Coronary artery (tissue), 2 donors: ENCODE results near the gene KRT3.
"Not testable (repeated sequence)": the region's sequence is repeated elsewhere in the genome, so short reads cannot be mapped to it uniquely, and the experiment has no call there.

Experiments used
- DNase-seq: peaks from one replicate; pipeline ENCODE4 v3.0.0-alpha.2; 2017; ENCODE audit warnings: low spot score
- H3K27ac ChIP-seq, 2 donors: fragments of 200-600 bp; sonication (generic); one replicate each; pipeline ENCODE4 v1.5.1; 2016 to 2019
- H3K4me3 ChIP-seq: fragments of 200-600 bp; sonication (generic); 2 replicates; pipeline ENCODE4 v1.5.1; 2016; ENCODE audit warnings: mild to moderate bottlenecking, moderate library complexity
- CTCF ChIP-seq: fragments of 200-600 bp; sonication (generic); IDR thresholded peaks from one replicate; pipeline ENCODE4 v1.5.1; 2019; ENCODE audit warnings: antibody characterized with exemption

Gene KRT3

GRCh38 chr12:52756281-52756960, 39.5 kb downstream of the KRT3 start:
- Histone ChIP-seq H3K27ac (no peak overlapping the region), H3K4me3 (no peak overlapping the region)
- DNase-seq: no peak
- no peak for TF ChIP-seq CTCF

GRCh38 chr12:52755533-52755932, 40.4 kb downstream of the KRT3 start:
- H3K4me3 ChIP-seq: no peak overlapping the region
- DNase-seq: no peak
- no peak for TF ChIP-seq CTCF
- no peak overlapping the region for H3K27ac ChIP-seq

- Histone ChIP-seq H3K27ac (no peak overlapping the region), H3K4me3 (no peak overlapping the region)
- no peak for DNase-seq
- no peak for TF ChIP-seq CTCF
These were observed 41.8 kb downstream of the KRT3 start for GRCh38 chr12:52754135-52754534.

- TF ChIP-seq CTCF: no peak
- H3K4me3 ChIP-seq: no peak overlapping the region
- DNase-seq: no peak
- H3K27ac ChIP-seq: no peak overlapping the region
These were observed 42.6 kb downstream of the KRT3 start for GRCh38 chr12:52753283-52753682.

- H3K4me3 ChIP-seq: no peak overlapping the region
- no peak for TF ChIP-seq CTCF
- DNase-seq: no peak
- H3K27ac ChIP-seq: no peak overlapping the region
These were observed 43.4 kb downstream of the KRT3 start for GRCh38 chr12:52752516-52752915.

GRCh38 chr12:52751795-52752194, 44.1 kb downstream of the KRT3 start:
- Histone ChIP-seq H3K4me3 (no peak overlapping the region), H3K27ac (no peak overlapping the region)
- TF ChIP-seq CTCF: no peak
- no peak for DNase-seq

- H3K27ac ChIP-seq, DNase-seq, H3K4me3 ChIP-seq: not testable (repeated sequence)
These were observed 45.4 kb downstream of the KRT3 start for GRCh38 chr12:52750532-52750931.

- H3K4me3 ChIP-seq: no peak overlapping the region
- DNase-seq: no peak
- no peak for TF ChIP-seq CTCF
- H3K27ac ChIP-seq: no peak overlapping the region
These were observed 46.1 kb downstream of the KRT3 start for GRCh38 chr12:52749827-52750226.
